Measurements from ENCODE around the gene F11R. TPM values are rescaled to one million over a fixed set of nuclear protein-coding genes. Genes with fewer than 3 reads are reported as not detected.
"Not testable (repeated sequence)": the region's sequence is repeated elsewhere in the genome, so short reads cannot be mapped to it uniquely, and the experiment has no call there.

Gene F11R
- total RNA-seq, 1 experiment from 2014 or later = 196 TPM

- BruUV-seq (replicated peaks) = no TSS peak
- Histone ChIP-seq H3K9me3 (no peaks in the 10 kb centered on the region), H3K27me3 (replicated peaks; ENCODE audit: control insufficient read depth, insufficient read depth, low read length) (no peaks in the 10 kb centered on the region), H3K36me3 (ENCODE audit: control insufficient read depth, insufficient read depth, low read length) (peaks cover 3% of the 10 kb centered on the region), H3K4me3 (ENCODE audit: low read depth, low read length) (no peak overlapping the region), H3K4me1 (peaks cover 15% of the 10 kb centered on the region)
- H3K9me3 Mint-ChIP-seq (ENCODE audit: unreplicated experiment) = no peaks in the 10 kb centered on the region
- no peak overlapping the region for H3K4me3 Mint-ChIP-seq (ENCODE audit: unreplicated experiment)
- POLR2A ChIA-PET = interaction anchor here (0.7 to 2.3 kb wide), 3 partner anchors 27 to 199 kb away, joined by 8 to 25 read pairs (median 9); partner anchors contain the start of gene F11R
- CTCF ChIA-PET = interaction anchor here (0.7 to 1.1 kb wide), 6 partner anchors 14 to 146 kb away, joined by 3 to 11 read pairs (median 8); no protein-coding TSS in a partner anchor
- DNase-seq = peak in 1 of 2 experiments; percentile 44
- peaks cover 7% of the 10 kb centered on the region for H3K4me1 Mint-ChIP-seq (ENCODE audit: low read depth, unreplicated experiment)
- no peak overlapping the region for H3K27ac Mint-ChIP-seq (ENCODE audit: unreplicated experiment)
- intact Hi-C loops (cut with micrococcal nuclease; ENCODE audit: unreplicated experiment) = loop anchor here (1.0 kb wide), 1 partner anchor 78 kb away; no protein-coding TSS in a partner anchor
- TF ChIP-seq CTCF (IDR thresholded peaks at IDR 0.05; ENCODE audit: insufficient read depth in 1 of 2, low read depth in 1 of 2, low read length in 1 of 2, severe bottlenecking in 1 of 2, unreplicated experiment in 1 of 2) = peak; percentile 10 to 11
- H3K27me3 Mint-ChIP-seq (ENCODE audit: insufficient read depth, unreplicated experiment) = no peaks in the 10 kb centered on the region
- peaks cover 74% of the 10 kb centered on the region for H3K36me3 Mint-ChIP-seq (ENCODE audit: insufficient read depth, unreplicated experiment)
Observed at GRCh38 chr1:160993544-160994193, 27.3 kb downstream of the F11R start.

GRCh38 chr1:160992036-160992435, 28.9 kb downstream of the F11R start:
- H3K4me1 ChIP-seq; H3K4me3 Mint-ChIP-seq (ENCODE audit: unreplicated experiment); H3K36me3 ChIP-seq (ENCODE audit: control insufficient read depth, insufficient read depth, low read length); H3K4me3 ChIP-seq (ENCODE audit: low read depth, low read length); intact Hi-C loops (cut with micrococcal nuclease; ENCODE audit: unreplicated experiment); H3K9me3 ChIP-seq; DNase-seq; H3K27me3 Mint-ChIP-seq (ENCODE audit: insufficient read depth, unreplicated experiment); H3K9me3 Mint-ChIP-seq (ENCODE audit: unreplicated experiment); BruUV-seq (replicated peaks); H3K27ac Mint-ChIP-seq (ENCODE audit: unreplicated experiment); H3K4me1 Mint-ChIP-seq (ENCODE audit: low read depth, unreplicated experiment); H3K27me3 ChIP-seq (replicated peaks; ENCODE audit: control insufficient read depth, insufficient read depth, low read length): not testable (repeated sequence)
- ChIA-PET POLR2A (interaction anchor here (0.6 kb wide), 1 partner anchor 33 kb away, joined by 3 read pairs; no protein-coding TSS in a partner anchor), CTCF (interaction anchor here (0.6 kb wide), 2 partner anchors 77 to 214 kb away, joined by 3 read pairs; no protein-coding TSS in a partner anchor)
- H3K36me3 Mint-ChIP-seq (ENCODE audit: insufficient read depth, unreplicated experiment) = peaks cover 57% of the 10 kb centered on the region

- CTCF ChIA-PET = no interaction called here
- POLR2A ChIA-PET = no interaction called here
- Histone ChIP-seq H3K9me3 (no peaks in the 10 kb centered on the region), H3K27me3 (replicated peaks; ENCODE audit: control insufficient read depth, insufficient read depth, low read length) (no peaks in the 10 kb centered on the region), H3K36me3 (ENCODE audit: control insufficient read depth, insufficient read depth, low read length) (no peaks in the 10 kb centered on the region), H3K4me3 (ENCODE audit: low read depth, low read length) (no peak overlapping the region), H3K4me1 (0 out of 2 replicates have a peak, but pooled peaks cover 5% of the 10 kb centered on the region)
- Mint-ChIP-seq H3K9me3 (ENCODE audit: unreplicated experiment) (no peaks in the 10 kb centered on the region), H3K4me3 (ENCODE audit: unreplicated experiment) (no peak overlapping the region), H3K36me3 (ENCODE audit: insufficient read depth, unreplicated experiment) (peaks cover 23% of the 10 kb centered on the region), H3K27me3 (ENCODE audit: insufficient read depth, unreplicated experiment) (no peaks in the 10 kb centered on the region), H3K27ac (ENCODE audit: unreplicated experiment) (no peak overlapping the region), H3K4me1 (ENCODE audit: low read depth, unreplicated experiment) (no peaks in the 10 kb centered on the region)
- intact Hi-C loops (cut with micrococcal nuclease; ENCODE audit: unreplicated experiment) = no loop called here
- no peak for DNase-seq
- no peak for TF ChIP-seq CTCF (IDR thresholded peaks at IDR 0.05; ENCODE audit: insufficient read depth in 1 of 2, low read depth in 1 of 2, low read length in 1 of 2, severe bottlenecking in 1 of 2, unreplicated experiment in 1 of 2)
- no TSS peak for BruUV-seq (replicated peaks)
Observed at GRCh38 chr1:160987359-160988050, 33.4 kb downstream of the F11R start.
